HG03558 (cell line): ENCODE results near the gene PBX3.

Experiments used
- ATAC-seq: cut with Tn5 transposase; IDR thresholded peaks from one replicate; pipeline ENCODE4 v1.9.1; 2021; ENCODE audit warnings: moderate number of reproducible peaks; ENCODE audit not compliant: unreplicated experiment; ENCODE audit errors: extremely low read depth

Gene PBX3

GRCh38 chr9:125748446-125749099, 1.4 kb downstream of the PBX3 start:
- ATAC-seq = no peak

DNA sequence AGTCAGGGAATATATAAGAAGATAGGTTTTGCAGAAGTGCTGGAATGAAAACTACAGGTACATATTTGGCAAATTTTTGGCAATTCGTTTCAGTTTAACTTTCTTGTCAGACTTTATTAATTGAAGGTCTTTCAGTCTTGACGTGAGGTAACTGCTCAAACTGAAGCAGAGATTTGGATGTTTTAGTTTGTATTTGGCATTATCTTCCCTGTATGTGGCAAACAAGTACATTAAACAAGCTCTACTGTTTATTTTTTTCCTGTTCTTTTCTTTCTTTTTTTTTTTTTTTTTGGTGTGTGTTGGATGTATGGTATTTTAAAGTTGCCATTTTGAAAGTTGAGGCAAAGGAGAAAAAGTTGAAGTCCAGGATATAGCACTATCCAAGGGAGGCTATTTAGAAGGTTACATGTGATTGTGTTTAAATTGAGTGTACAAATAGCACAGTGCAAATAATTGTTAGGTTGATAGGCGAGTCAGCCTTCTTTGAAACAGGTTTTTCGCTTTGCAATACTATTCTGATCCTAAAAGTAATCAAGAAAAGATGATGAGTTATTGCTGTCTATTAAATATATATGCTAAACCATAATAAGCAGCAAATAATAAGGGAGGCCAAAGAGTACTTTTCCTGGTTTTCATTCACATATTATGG, 2.2 kb downstream of the PBX3 start:
- ATAC-seq = no peak

GRCh38 chr9:125749951-125750626, 2.9 kb downstream of the PBX3 start:
- ATAC-seq = no peak

DNA sequence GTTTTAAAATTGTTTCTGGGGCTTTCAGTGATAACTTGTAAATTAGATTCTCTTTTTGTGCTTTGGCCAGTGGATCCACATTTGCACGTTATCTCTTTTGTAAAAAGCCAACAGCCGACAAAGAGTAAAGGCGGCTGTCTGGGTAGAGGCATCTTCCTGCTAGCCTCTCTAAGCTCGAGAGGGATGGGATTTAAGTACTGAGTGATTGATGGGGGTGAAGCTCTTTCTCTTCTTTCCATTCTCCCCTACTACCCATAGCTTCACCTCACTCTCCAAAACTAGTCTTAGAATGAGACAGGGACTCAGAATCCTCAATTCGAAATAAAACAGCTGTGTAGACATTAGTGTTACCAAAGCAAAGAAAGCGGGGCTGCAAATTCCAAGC, 3.4 kb downstream of the PBX3 start:
- ATAC-seq = no peak

DNA sequence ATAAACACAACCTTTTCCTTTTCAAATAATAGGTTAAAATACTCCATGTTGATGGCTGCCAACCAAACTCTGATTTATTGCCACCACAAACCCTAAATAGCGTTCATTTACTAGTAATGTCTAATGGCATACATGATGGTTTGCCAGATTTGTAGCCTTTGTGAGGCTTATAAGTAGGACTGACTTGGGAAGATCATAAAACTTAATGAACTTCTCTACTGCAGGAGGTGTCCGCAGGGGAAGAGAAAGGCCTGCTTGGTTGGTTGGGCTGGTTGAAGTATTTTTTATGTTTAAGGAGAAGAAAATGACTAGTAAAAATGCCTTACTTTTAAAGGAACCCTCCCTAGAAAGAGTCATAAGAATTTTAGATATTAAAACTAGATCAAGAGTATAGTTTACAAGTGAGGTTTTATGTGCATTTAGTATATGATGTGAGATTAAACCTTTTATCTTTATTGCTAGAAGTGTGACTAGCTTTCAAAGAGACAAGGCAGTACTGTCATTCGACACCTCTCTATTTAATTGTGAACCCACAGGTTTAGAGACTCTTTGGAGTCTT, 5.0 kb downstream of the PBX3 start:
- ATAC-seq = no peak

DNA sequence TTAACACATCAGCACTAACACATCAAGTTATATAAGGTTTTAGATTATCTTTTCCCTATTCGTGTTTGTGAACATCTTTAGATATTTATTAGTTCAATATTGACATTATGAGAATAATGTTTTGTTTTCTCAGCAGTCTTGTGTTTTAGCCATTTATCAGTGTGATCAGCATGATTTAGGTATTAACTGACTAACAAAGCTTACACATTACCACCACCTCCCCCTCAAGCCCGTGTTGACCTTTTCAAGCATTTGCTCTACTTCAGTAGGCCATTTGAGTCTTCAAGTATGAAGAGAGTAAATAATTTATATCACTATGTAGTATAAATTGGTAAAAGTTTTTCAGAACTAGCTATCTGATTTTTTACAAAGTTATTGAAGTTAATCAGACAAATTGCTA, 6.9 kb downstream of the PBX3 start:
- ATAC-seq = no peak

DNA sequence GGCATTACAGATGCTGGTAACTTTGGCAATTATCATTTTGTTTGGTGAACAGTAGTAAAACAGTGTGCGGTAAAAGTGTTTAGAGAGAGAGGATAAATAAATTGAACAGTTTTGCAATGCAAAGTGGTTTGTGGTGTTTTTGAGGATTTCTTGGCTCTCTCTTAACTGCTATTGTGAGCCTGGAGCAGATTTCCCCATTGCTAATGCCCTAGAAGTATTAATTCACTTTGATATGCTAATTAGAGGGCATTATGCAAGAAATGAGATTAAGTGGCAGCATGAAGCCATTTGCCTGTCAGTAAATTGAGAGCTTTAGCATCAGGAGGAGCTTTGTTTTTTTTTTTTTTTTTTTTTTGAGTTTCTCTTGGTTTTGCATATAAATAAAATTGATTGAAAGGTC, 8.2 kb downstream of the PBX3 start:
- ATAC-seq = no peak

GRCh38 chr9:125756518-125756917, 9.3 kb downstream of the PBX3 start:
- ATAC-seq = no peak

DNA sequence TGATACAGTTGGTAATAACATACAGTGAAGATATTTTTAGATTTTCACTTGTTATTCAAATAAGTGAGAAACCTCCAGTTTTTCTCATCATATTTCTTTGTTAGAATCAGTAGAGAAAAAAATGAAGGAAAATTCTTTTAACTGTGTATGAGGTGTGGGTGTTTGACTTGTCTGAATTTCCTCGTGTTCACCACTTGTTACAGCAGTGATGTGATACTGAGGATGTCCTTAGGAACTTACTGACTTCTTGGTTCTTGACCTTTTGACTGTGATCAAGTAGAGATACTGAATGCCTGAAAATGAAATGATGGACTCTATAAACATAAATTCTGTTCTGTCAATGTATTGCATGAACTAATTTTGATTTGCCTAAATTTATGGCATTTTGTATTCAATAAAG, 10.7 kb downstream of the PBX3 start:
- ATAC-seq = no peak

- no peak for ATAC-seq
These were observed 12.0 kb downstream of the PBX3 start for GRCh38 chr9:125758986-125759763.

DNA sequence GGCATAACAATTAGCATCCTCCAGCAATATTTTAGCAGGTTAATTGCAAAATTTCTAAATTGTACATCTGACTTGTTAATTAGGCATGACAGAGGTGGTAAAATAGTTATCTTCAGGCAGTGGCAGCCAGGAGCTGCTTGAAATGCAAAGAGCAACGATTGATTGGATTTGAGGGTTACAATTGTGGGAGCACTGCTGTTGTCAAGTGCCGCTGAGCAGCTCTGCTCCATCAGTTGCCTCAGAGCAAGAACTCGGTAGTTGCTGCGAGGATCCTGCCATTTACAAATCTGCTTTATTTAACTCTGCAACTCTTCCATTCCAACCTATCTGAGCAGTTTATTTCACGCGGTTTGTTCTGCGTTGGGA, 12.6 kb downstream of the PBX3 start:
- no peak for ATAC-seq

GRCh38 chr9:125760537-125760936, 13.4 kb downstream of the PBX3 start:
- ATAC-seq = no peak

DNA sequence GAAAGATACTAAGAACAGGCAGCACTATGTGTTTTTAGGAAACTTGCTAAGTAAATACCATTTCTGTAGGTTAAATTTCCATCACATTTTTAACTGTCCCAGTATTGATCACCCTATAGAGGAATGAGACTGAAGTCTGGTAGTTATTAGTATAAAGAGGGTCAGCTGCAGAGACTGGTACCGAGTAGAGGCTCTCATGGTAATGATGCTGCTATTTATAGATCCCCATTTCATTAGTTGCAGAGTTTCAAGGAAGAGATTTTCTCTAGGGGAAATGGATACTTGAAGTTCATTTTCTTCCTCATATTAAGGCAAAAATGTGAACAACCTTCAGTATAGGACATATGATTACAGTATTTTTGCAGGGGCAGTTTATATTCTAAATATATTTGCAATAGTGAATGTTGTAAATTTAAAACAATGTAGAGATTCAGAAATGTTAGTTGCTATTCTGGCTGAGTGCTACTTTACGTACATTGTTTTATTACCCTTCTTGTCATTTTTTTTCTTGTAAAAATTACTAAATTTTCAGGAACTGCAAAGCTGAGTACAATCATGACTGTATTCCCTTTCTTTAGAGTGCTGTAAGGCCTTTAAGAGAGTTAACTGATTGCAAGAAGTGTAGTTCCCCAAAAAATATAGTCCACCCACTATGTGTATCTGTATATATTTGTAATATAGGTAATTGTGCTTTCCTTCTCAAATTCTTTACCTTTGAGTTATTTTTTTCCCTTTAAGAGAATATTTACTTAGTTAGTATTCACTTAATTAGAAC, 14.7 kb downstream of the PBX3 start:
- no peak for ATAC-seq

- no peak for ATAC-seq
These were observed 16.2 kb downstream of the PBX3 start for GRCh38 chr9:125763394-125763801.

DNA sequence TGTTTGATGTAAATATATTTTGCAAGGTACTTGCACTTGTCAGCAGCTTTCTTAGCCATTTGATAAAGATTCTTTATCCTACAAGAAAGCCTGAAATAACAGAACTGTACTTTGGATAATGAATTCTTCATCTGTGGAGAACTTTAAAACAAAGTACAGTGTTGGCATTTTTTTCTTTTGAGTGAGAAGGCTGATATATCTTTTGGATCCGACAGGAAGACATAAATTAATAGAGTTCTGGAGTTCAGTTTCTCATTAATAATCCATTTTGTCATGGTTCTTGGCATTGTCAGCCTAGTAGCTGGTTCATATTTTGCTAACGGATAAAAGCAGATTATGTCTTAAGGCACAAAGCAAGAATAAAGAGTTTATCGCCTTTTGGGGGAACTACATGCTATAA, 17.0 kb downstream of the PBX3 start:
- ATAC-seq = no peak

- ATAC-seq = no peak
These were observed 19.5 kb downstream of the PBX3 start for GRCh38 chr9:125766468-125767221.

- ATAC-seq = no peak
These were observed 20.2 kb downstream of the PBX3 start for GRCh38 chr9:125767349-125767748.

DNA sequence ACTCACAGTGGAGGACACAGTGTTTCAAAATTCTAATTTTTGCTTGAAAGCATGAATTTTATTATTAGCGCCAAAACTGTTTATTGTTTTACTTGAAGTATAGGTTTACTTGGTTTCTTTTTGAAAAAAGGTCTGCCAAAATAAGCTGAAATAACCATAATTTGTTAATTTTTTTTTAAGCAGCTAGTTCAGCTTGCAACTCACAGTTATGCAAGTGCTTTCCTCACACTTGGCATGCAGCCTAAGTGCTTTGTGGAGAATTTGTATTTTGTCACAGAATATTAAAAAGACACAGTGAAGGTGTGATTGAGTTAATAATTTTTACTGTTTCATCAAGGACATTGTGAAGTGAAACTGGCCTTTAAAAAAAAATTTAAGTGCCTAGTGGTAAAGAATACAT, 21.6 kb downstream of the PBX3 start:
- ATAC-seq = no peak

GRCh38 chr9:125771037-125771436, 23.9 kb downstream of the PBX3 start:
- no peak for ATAC-seq
